BE2C (cell line): ENCODE results near the gene SEMA3F.

Experiments used
- DNase-seq: peaks from one replicate; pipeline ENCODE4 v3.0.0-alpha.2; 2020
- H3K27me3 ChIP-seq: fragments of 250-450 bp; sonication (Bioruptor Pico); 2 replicates; pipeline ENCODE4 v1.5.1; 2020; ENCODE audit warnings: mild to moderate bottlenecking
- H3K36me3 ChIP-seq: fragments of 250-450 bp; sonication (Bioruptor Pico); 2 replicates; pipeline ENCODE4 v1.5.1; 2020; ENCODE audit warnings: mild to moderate bottlenecking
- H3K4me1 ChIP-seq: fragments of 250-450 bp; sonication (Bioruptor Pico); 2 replicates; pipeline ENCODE4 v1.5.1; 2020
- H3K4me3 ChIP-seq: 2 replicates; pipeline ENCODE4 v1.5.1; 2011; ENCODE audit warnings: low read depth, low read length
- H3K9me3 ChIP-seq: fragments of 250-450 bp; sonication (Bioruptor Pico); 2 replicates; pipeline ENCODE4 v1.5.1; 2020
- CTCF ChIP-seq: IDR thresholded peaks from 2 replicates; pipeline ENCODE4 v1.5.1; 2012; ENCODE audit warnings: mild to moderate bottlenecking, low read depth, low read length

The SEMA3F gene

DNA sequence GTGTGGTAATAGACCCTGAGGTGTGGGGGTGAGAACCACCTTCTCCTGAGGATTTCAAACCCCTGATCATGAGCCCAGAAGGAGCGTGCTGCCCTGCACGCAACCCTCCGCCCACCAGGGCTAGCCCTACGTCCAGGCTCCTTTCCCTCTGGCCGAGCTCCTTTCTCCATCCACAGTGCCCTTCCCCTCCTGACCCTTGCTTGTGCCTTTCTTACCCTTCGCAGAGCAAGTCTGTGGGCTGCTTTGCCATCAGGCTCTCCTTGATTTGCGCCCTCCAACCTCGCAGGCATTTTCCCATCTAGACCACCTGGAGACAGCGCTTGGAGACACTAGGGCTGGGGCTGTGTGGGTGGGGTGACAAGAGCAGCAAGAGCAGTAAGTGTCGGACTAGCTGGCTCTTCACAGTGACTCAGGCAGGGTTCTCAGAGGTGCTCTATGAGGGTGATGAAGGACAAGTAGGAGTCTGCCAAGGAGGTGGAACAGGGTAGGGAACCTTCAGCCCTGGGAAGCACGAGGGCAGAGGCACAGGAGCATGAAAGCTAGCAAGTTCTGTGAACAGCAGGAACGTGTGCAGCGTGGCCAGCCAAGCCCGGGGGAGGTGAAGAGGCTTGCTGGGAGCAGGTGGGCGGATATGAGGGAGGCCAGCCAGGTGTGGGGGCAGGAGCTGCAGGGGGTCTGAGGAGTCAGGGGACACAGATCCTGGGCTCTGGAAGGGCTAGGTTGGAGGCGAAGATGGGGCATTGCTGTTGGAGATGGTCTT is 47.4 kb downstream of the SEMA3F start:
- Histone ChIP-seq H3K36me3 (no peaks in the 10 kb centered on the region), H3K4me1 (no peaks in the 10 kb centered on the region), H3K4me3 (no peak overlapping the region), H3K9me3 (no peaks in the 10 kb centered on the region), H3K27me3 (peaks cover 8% of the 10 kb centered on the region)
- DNase-seq: no peak
- TF ChIP-seq CTCF: no peak

DNA sequence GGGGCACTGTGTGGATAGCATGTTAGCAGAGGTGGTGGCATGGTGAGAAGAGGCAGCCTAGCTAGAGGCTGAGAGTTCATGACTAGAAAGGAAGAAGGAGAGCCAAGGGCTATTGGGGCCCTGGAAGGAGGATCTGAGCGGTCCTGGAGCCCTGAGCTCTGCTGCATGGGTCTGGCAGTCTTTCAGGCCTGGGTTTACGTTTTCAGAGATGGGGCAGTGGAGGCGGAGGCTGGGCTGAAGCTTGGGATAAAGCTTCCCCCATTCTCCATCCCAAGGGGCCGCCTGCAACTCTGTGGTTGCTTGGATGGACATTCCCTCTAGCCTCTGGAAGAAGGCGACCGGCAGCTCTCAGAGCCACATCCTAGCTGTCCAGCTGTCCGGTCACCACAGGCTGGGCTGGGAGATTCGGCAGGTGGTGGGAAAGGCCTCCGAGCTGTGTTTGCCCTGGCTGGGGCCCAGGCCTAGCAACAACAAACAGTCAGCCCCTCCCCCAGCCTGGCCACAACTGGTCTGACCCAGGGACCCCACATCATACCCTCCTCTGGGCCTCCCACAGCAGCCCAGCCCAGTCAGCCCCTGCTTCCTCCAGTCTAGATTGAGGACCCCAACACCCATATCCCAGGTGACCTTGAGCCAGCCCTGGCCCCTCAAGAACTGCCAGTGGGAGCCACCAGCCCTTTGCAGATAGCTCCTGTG is 48.1 kb downstream of the SEMA3F start:
- peaks cover 8% of the 10 kb centered on the region for H3K27me3 ChIP-seq
- no peak for DNase-seq
- H3K36me3 ChIP-seq: no peaks in the 10 kb centered on the region
- H3K4me3 ChIP-seq: no peak overlapping the region
- no peaks in the 10 kb centered on the region for H3K9me3 ChIP-seq
- no peaks in the 10 kb centered on the region for H3K4me1 ChIP-seq
- TF ChIP-seq CTCF: no peak

- no peak for DNase-seq
- no peaks in the 10 kb centered on the region for H3K9me3 ChIP-seq
- peaks cover 8% of the 10 kb centered on the region for H3K27me3 ChIP-seq
- H3K4me3 ChIP-seq: no peak overlapping the region
- H3K36me3 ChIP-seq: no peaks in the 10 kb centered on the region
- TF ChIP-seq CTCF: no peak
- no peaks in the 10 kb centered on the region for H3K4me1 ChIP-seq
Observed at GRCh38 chr3:50203809-50204803, 49.0 kb downstream of the SEMA3F start.

GRCh38 chr3:50204804-50205412 is 49.8 kb downstream of the SEMA3F start, which contains the start of gene SLC38A3:
Gene SLC38A3, plus strand, starts transcription at chr3:50205271. Its CDS starts 8,929 bp downstream, at chr3:50214200.
- peak; percentile 56 for DNase-seq
- H3K27me3 ChIP-seq: peaks cover 8% of the 10 kb centered on the region

More at GRCh38 chr3:50204804-50205412, 49.8 kb downstream of the SEMA3F start, which contains the start of gene SLC38A3:
- no peak for TF ChIP-seq CTCF
- H3K4me1 ChIP-seq: no peaks in the 10 kb centered on the region
- H3K9me3 ChIP-seq: no peaks in the 10 kb centered on the region
- H3K4me3 ChIP-seq: peak within 1 kb of the TSS; percentile 44
- no peaks in the 10 kb centered on the region for H3K36me3 ChIP-seq
